ENCODE measurements around the gene DNTT.

- TF ChIP-seq CTCF (IDR thresholded peaks at IDR 0.05) (no peak), POLR2AphosphoS5 (IDR thresholded peaks at IDR 0.05) (no peak)
Observed at GRCh38 chr10:96254976-96255375, 49.3 kb upstream of the DNTT start.

Data from breast epithelium (tissue), 3 donors.